Thyroid gland (tissue), 4 donors: Measurements from ENCODE around the gene ATP6V0A1. TPM values are rescaled to one million over a fixed set of nuclear protein-coding genes. Genes with fewer than 3 reads are reported as not detected.

ENCODE experiments used
- DNase-seq, 2 donors: peaks; one replicate each; pipeline ENCODE4 v3.0.0-alpha.2; 2019
- H3K27ac ChIP-seq, 3 donors: fragments of 200-600 bp; sonication (generic); 1 replicate in 2 of 3; 2 replicates in 1 of 3; pipeline ENCODE4 v1.5.1; 2016 to 2019; ENCODE audit warnings: mild to moderate bottlenecking in 1 of 3, moderate library complexity in 1 of 3
- H3K27me3 ChIP-seq: fragments of 200-600 bp; sonication (generic); one replicate; pipeline ENCODE4 v1.5.1; 2019
- H3K36me3 ChIP-seq, 2 donors: fragments of 200-600 bp; sonication (generic); one replicate each; pipeline ENCODE4 v1.5.1; 2016 to 2019
- H3K4me1 ChIP-seq, 2 donors: fragments of 200-600 bp; sonication (generic); one replicate each; pipeline ENCODE4 v1.5.1; 2017 to 2019
- H3K4me3 ChIP-seq, 3 donors: fragments of 200-600 bp; sonication (generic); replicated peaks in 1 of 3; 1 replicate in 2 of 3; 2 replicates in 1 of 3; pipeline ENCODE4 v1.5.1; 2016; ENCODE audit warnings: mild to moderate bottlenecking in 1 of 3
- H3K9me3 ChIP-seq: fragments of 200-600 bp; sonication (generic); one replicate; pipeline ENCODE4 v1.5.1; 2017
- POLR2A ChIP-seq, 2 donors: fragments of 450-650 bp; IDR thresholded peaks; one replicate each; pipeline ENCODE4 v1.6.1; 2017; ENCODE audit warnings: antibody characterized with exemption in 2 of 2, mild to moderate bottlenecking in 2 of 2, moderate library complexity in 1 of 2
- WGBS, 2 donors: methylation state at CpG; one replicate each; pipeline ENCODE4 v1.1.5; 2017; 5-methylcytosine and 5-hydroxymethylcytosine counted together
- intact Hi-C: fragments of 100-400 bp; cut with DNase I; formaldehyde crosslinking; loops from one replicate; pipeline ENCODE4 v1.15.1; 2023
- total RNA-seq, 4 donors: library from RNA; depleted of rRNA; stranded (reverse); fragments of >200 nt; gene quantifications; one replicate each; pipeline ENCODE4 v1.2.3, GENCODE V29; 2016
- TF ChIP-seq, protein P1 (sequence below), 6 experiments: fragments of 200-600 bp in 3 of 6; fragments of 450-650 bp in 3 of 6; sonication (generic) in 3 of 6; IDR thresholded peaks; one replicate each; pipeline ENCODE4 v1.5.1; 2016 to 2019; ENCODE audit warnings: antibody characterized with exemption in 6 of 6, mild to moderate bottlenecking in 2 of 6, inconsistent platforms in 1 of 6, moderate library complexity in 1 of 6

The ATP6V0A1 gene
- total RNA-seq, 4 donors from 2014 or later = 75.5 to 195 (median 121) TPM

DNA sequence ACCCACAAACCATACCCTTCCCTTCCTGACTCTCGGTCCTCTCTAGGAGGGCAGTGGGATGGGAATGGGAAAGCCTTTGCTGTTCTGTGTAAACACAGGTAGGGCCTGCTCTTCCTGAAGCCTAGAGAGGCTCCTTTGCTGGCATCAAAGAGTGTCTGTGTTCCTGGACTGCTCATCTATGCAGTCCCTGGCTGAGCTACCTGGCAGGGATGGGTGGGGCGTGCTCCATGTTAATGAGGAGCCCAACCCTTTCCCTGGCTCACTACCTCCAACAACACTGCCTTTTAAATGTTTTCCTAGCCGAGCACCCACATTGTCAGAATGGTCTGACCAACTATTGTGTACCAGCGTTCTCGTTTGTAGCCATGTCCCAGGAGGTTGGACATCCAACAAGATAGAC, 50.7 kb downstream of the ATP6V0A1 start:
- TF ChIP-seq, protein P1, sequence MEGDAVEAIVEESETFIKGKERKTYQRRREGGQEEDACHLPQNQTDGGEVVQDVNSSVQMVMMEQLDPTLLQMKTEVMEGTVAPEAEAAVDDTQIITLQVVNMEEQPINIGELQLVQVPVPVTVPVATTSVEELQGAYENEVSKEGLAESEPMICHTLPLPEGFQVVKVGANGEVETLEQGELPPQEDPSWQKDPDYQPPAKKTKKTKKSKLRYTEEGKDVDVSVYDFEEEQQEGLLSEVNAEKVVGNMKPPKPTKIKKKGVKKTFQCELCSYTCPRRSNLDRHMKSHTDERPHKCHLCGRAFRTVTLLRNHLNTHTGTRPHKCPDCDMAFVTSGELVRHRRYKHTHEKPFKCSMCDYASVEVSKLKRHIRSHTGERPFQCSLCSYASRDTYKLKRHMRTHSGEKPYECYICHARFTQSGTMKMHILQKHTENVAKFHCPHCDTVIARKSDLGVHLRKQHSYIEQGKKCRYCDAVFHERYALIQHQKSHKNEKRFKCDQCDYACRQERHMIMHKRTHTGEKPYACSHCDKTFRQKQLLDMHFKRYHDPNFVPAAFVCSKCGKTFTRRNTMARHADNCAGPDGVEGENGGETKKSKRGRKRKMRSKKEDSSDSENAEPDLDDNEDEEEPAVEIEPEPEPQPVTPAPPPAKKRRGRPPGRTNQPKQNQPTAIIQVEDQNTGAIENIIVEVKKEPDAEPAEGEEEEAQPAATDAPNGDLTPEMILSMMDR (IDR thresholded peaks at IDR 0.05) = no peak
- TF ChIP-seq POLR2A (IDR thresholded peaks at IDR 0.05) = no peak
- H3K4me3 ChIP-seq = no peak overlapping the region
- DNase-seq = peak; percentile 72 to 80
- no peaks in the 10 kb centered on the region for H3K9me3 ChIP-seq
- intact Hi-C loops = no loop called here
- 42 to 56% methylated on average over 5 of the region's 5 CpGs for WGBS, 2 donors
- no peaks in the 10 kb centered on the region for H3K27me3 ChIP-seq
- H3K36me3 ChIP-seq = peaks cover 11 to 14% of the 10 kb centered on the region in 2 donors
- peaks cover 10 to 58% of the 10 kb centered on the region in 2 donors for H3K4me1 ChIP-seq
- peak overlapping the region; percentile 57 to 77 (median 69) for H3K27ac ChIP-seq

DNA sequence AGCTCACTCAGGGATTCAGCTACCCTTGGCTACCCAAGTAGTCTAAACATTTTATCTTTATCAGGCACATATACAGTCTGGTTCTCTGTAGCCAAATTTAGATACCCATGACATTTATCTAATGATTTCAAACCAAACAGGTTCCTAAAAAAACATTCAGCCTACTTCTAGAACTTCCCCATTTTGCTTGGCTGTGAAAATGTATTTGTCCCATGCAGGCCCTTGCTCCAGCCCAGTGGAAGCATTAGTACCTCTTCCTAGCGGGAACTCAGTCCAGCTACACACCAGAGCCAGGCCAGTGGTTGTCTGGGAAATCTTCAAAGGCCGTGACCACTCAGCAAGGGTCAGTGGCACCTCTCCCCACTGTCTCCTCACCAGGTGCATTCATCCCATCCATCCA, 51.2 kb downstream of the ATP6V0A1 start:
- peak; percentile 70 to 74 for DNase-seq
- intact Hi-C loops = no loop called here
- 43 to 50% methylated on average over 2 of the region's 2 CpGs for WGBS, 2 donors
- H3K4me3 ChIP-seq = no peak overlapping the region
- no peaks in the 10 kb centered on the region for H3K27me3 ChIP-seq
- peaks cover 13 to 16% of the 10 kb centered on the region in 2 donors for H3K36me3 ChIP-seq
- TF ChIP-seq POLR2A (IDR thresholded peaks at IDR 0.05) = no peak
- TF ChIP-seq, protein P1 (IDR thresholded peaks at IDR 0.05) = no peak
- peaks cover 10 to 58% of the 10 kb centered on the region in 2 donors for H3K4me1 ChIP-seq
- peak overlapping the region; percentile 57 to 77 (median 69) for H3K27ac ChIP-seq
- H3K9me3 ChIP-seq = no peaks in the 10 kb centered on the region

DNA sequence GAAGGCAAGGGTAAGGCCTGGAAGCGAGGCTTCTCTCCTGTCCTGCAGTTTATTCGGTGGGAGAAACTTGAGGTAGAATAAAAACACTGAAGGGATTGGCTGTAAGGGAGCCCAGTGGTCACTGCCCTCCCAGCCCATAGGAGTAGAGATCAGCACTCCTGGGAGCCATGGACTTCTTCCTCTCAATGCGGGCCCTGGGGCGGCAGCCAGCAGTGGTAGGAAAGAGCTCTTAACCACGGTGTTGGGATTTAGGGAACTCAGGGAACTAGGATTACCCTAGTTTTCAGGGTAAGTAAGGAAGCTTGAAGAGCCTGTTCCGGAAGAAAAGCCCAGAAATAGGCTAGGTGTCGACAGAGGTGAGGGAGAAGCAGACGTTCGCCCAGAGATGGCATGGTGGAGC, 53.6 kb downstream of the ATP6V0A1 start:
- no peak for DNase-seq
- no peak for TF ChIP-seq POLR2A (IDR thresholded peaks at IDR 0.05)
- TF ChIP-seq, protein P1 (IDR thresholded peaks at IDR 0.05) = no peak

DNA sequence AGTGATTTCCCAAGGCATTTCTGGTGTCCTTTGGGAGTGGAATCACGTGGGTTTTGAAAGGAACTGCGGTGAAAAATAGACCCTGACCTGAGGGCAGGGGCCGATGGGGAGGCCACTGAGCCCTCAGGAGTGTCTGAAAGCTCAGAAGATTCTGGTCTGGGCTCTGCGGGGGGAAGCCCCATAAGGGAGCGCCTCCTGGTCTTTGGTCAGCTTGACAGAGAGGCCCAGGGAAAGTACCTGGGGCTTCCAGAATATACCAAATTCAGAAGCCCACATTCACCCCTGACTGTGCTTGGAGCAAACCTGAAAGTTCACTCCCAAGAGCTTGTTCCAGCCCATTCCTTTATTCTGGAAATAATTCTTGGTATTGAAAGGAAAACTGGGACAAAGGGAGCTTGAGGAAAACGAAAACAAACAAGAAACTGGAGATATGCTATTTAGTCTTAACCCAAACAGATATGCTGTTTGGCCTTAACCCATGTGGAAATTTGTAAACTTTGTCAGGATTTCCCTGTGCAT, 54.1 kb downstream of the ATP6V0A1 start:
- H3K27me3 ChIP-seq = no peaks in the 10 kb centered on the region
- H3K4me1 ChIP-seq = peaks cover 10 to 58% of the 10 kb centered on the region in 2 donors
- peaks cover 11 to 13% of the 10 kb centered on the region in 2 donors for H3K36me3 ChIP-seq
- no peak for DNase-seq
- H3K4me3 ChIP-seq = no peak overlapping the region
- TF ChIP-seq POLR2A (IDR thresholded peaks at IDR 0.05) = no peak
- peak overlapping the region; percentile 45 to 76 (median 56) for H3K27ac ChIP-seq
- H3K9me3 ChIP-seq = no peaks in the 10 kb centered on the region
- intact Hi-C loops = no loop called here
- WGBS, 2 donors = 75 to 82% methylated on average over 6 of the region's 6 CpGs

More for the DNA sequence above, 53.6 kb downstream of the ATP6V0A1 start:
- intact Hi-C loops = no loop called here
- H3K27ac ChIP-seq = peak overlapping the region; percentile 45 to 76 (median 56)
- peaks cover 13 to 15% of the 10 kb centered on the region in 2 donors for H3K36me3 ChIP-seq
- no peak overlapping the region for H3K4me3 ChIP-seq
- no peaks in the 10 kb centered on the region for H3K27me3 ChIP-seq
- WGBS, 2 donors = 81 to 82% methylated on average over 9 of the region's 9 CpGs
- no peaks in the 10 kb centered on the region for H3K9me3 ChIP-seq
- peaks cover 10 to 58% of the 10 kb centered on the region in 2 donors for H3K4me1 ChIP-seq

DNA sequence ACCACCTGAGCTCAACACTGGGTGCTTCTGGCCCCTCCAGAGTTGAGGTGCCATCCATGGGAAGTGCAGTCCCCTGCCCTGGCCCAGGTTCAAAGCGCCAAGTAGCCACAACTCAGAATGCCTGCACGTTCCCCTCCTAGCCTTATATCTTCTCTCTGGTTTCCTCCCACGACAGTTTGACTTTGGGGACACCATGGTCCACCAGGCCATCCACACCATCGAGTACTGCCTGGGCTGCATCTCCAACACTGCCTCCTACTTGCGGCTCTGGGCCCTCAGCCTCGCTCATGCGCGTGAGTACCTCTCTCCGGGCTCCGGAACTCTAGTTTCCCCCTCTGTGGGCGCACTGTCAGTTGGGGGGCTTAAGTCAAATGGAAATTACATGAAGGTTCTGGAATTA, 55.0 kb downstream of the ATP6V0A1 start:
- peaks cover 9 to 13% of the 10 kb centered on the region in 2 donors for H3K36me3 ChIP-seq
- peaks cover 12 to 59% of the 10 kb centered on the region in 2 donors for H3K4me1 ChIP-seq
- WGBS, 2 donors = 94 to 99% methylated on average over 10 to 11 of the region's 11 CpGs
- intact Hi-C loops = no loop called here
- peak overlapping the region; percentile 45 to 76 (median 56) for H3K27ac ChIP-seq
- TF ChIP-seq, protein P1 (IDR thresholded peaks at IDR 0.05) = no peak
- no peak for TF ChIP-seq POLR2A (IDR thresholded peaks at IDR 0.05)
- no peak for DNase-seq
- no peak overlapping the region for H3K4me3 ChIP-seq
- no peaks in the 10 kb centered on the region for H3K27me3 ChIP-seq
- H3K9me3 ChIP-seq = no peaks in the 10 kb centered on the region
